ENCODE measurements around the gene JARID2. TPM values are rescaled to one million over a fixed set of nuclear protein-coding genes. Genes with fewer than 3 reads are reported as not detected.
"Not testable (repeated sequence)": the region's sequence is repeated elsewhere in the genome, so short reads cannot be mapped to it uniquely, and the experiment has no call there.

The JARID2 gene
- total RNA-seq, 1 experiment from 2014 or later, result 21.0 TPM

- CTCF ChIA-PET, result interaction anchor here (0.6 to 0.7 kb wide), 2 partner anchors 31 to 40 kb away, joined by 3 read pairs; no protein-coding TSS in a partner anchor
- no peaks in the 10 kb centered on the region for H3K9me3 Mint-ChIP-seq (ENCODE audit: unreplicated experiment)
- no TSS peak for BruUV-seq (replicated peaks)
- peaks cover 10% of the 10 kb centered on the region for H3K36me3 Mint-ChIP-seq (ENCODE audit: insufficient read depth, unreplicated experiment)
- H3K27me3 Mint-ChIP-seq (ENCODE audit: insufficient read depth, unreplicated experiment), result no peaks in the 10 kb centered on the region
- no peak overlapping the region for H3K4me3 Mint-ChIP-seq (ENCODE audit: unreplicated experiment)
- peaks cover 26% of the 10 kb centered on the region for H3K4me1 Mint-ChIP-seq (ENCODE audit: insufficient read depth, unreplicated experiment)
- intact Hi-C loops (cut with micrococcal nuclease), result no loop called here
- POLR2A ChIA-PET, result interaction anchor here (0.6 to 1.3 kb wide), 3 partner anchors 31 to 232 kb away, joined by 3 read pairs; no protein-coding TSS in a partner anchor
- no peak for DNase-seq (ENCODE audit: unreplicated experiment)
- TF ChIP-seq, protein P1, sequence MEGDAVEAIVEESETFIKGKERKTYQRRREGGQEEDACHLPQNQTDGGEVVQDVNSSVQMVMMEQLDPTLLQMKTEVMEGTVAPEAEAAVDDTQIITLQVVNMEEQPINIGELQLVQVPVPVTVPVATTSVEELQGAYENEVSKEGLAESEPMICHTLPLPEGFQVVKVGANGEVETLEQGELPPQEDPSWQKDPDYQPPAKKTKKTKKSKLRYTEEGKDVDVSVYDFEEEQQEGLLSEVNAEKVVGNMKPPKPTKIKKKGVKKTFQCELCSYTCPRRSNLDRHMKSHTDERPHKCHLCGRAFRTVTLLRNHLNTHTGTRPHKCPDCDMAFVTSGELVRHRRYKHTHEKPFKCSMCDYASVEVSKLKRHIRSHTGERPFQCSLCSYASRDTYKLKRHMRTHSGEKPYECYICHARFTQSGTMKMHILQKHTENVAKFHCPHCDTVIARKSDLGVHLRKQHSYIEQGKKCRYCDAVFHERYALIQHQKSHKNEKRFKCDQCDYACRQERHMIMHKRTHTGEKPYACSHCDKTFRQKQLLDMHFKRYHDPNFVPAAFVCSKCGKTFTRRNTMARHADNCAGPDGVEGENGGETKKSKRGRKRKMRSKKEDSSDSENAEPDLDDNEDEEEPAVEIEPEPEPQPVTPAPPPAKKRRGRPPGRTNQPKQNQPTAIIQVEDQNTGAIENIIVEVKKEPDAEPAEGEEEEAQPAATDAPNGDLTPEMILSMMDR (IDR thresholded peaks at IDR 0.05; ENCODE audit: unreplicated experiment), result no peak
- no peak overlapping the region for H3K27ac Mint-ChIP-seq (ENCODE audit: low read depth, unreplicated experiment)
Measured at GRCh38 chr6:15320693-15321092, 74.8 kb downstream of the JARID2 start.

DNA sequence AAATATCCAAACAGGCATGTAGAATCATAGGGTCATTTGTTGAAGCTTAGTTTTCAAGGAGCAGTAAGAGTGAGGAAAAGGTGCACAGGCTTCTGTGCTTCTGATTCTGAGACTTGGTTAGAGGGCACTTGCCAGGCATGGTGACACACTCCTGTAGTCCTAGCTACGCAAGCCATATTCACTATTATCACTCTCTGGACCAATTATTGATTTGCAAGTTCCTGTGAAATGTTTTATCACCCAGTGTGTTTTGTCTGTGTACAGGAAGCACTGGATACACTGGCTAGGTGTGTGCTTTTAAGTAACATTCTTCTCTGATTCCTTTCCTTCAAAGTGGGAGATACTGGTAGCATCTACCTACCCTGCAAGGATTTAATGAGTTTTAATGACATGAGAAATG is 76.3 kb downstream of the JARID2 start:
- no TSS peak for BruUV-seq (replicated peaks)
- Mint-ChIP-seq H3K4me3 (ENCODE audit: unreplicated experiment) (no peak overlapping the region), H3K4me1 (ENCODE audit: insufficient read depth, unreplicated experiment) (peaks cover 30% of the 10 kb centered on the region), H3K27ac (ENCODE audit: low read depth, unreplicated experiment) (peak overlapping the region; percentile 2), H3K27me3 (ENCODE audit: insufficient read depth, unreplicated experiment) (no peaks in the 10 kb centered on the region), H3K36me3 (ENCODE audit: insufficient read depth, unreplicated experiment) (peaks cover 11% of the 10 kb centered on the region), H3K9me3 (ENCODE audit: unreplicated experiment) (no peaks in the 10 kb centered on the region)
- ChIA-PET CTCF (interaction anchor here (0.6 kb wide), 1 partner anchor 168 kb away, joined by 4 read pairs; no protein-coding TSS in a partner anchor), POLR2A (interaction anchor here (0.7 to 1.3 kb wide), 4 partner anchors 49 to 75 kb away, joined by 3 read pairs; no protein-coding TSS in a partner anchor)
- intact Hi-C loops (cut with micrococcal nuclease), result no loop called here
- TF ChIP-seq, protein P1 (IDR thresholded peaks at IDR 0.05; ENCODE audit: unreplicated experiment), result no peak
- DNase-seq (ENCODE audit: unreplicated experiment), result no peak

GRCh38 chr6:15322781-15323536 is 77.1 kb downstream of the JARID2 start:
- Mint-ChIP-seq H3K27ac (ENCODE audit: low read depth, unreplicated experiment) (peak overlapping the region; percentile 2), H3K27me3 (ENCODE audit: insufficient read depth, unreplicated experiment) (no peaks in the 10 kb centered on the region), H3K36me3 (ENCODE audit: insufficient read depth, unreplicated experiment) (peaks cover 16% of the 10 kb centered on the region), H3K9me3 (ENCODE audit: unreplicated experiment) (no peaks in the 10 kb centered on the region), H3K4me3 (ENCODE audit: unreplicated experiment) (peak overlapping the region; percentile 20), H3K4me1 (ENCODE audit: insufficient read depth, unreplicated experiment) (peaks cover 34% of the 10 kb centered on the region)
- CTCF ChIA-PET, result no interaction called here
- TF ChIP-seq, protein P1 (IDR thresholded peaks at IDR 0.05; ENCODE audit: unreplicated experiment), result no peak
- POLR2A ChIA-PET, result interaction anchor here (0.7 to 1.5 kb wide), 4 partner anchors 18 to 76 kb away, joined by 3 read pairs; no protein-coding TSS in a partner anchor
- intact Hi-C loops (cut with micrococcal nuclease), result no loop called here
- no TSS peak for BruUV-seq (replicated peaks)
- DNase-seq (ENCODE audit: unreplicated experiment), result peak; percentile 68

DNA sequence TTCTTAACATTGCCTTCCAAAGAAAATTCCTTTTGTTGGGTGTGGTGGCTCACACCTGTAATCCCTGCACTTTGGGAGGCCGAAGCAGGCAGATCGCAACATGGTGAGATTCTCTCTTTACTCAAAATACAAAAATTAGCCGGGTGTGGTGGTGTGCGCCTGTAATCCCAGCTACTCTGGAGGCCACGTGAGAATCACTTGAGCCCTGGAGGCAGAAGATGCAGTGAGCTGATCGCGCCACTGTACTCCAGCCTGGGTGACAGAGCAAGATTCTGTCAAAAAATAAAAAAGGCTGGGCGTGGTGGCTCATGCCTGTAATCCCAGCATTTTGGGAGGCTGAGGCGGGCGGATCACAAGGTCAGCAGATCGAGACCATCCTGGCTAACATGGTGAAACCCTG is 77.7 kb downstream of the JARID2 start:
- not testable (repeated sequence) for BruUV-seq (replicated peaks)
- POLR2A ChIA-PET, result interaction anchor here (1.0 to 1.5 kb wide), 2 partner anchors 17 to 76 kb away, joined by 3 read pairs; no protein-coding TSS in a partner anchor
- CTCF ChIA-PET, result interaction anchor here (1.0 kb wide), 1 partner anchor 67 kb away, joined by 3 read pairs; no protein-coding TSS in a partner anchor

More for the DNA sequence above, 77.7 kb downstream of the JARID2 start:
- H3K9me3 Mint-ChIP-seq (ENCODE audit: unreplicated experiment); DNase-seq (ENCODE audit: unreplicated experiment); H3K27me3 Mint-ChIP-seq (ENCODE audit: insufficient read depth, unreplicated experiment); H3K4me3 Mint-ChIP-seq (ENCODE audit: unreplicated experiment); intact Hi-C loops (cut with micrococcal nuclease): not testable (repeated sequence)
- H3K27ac Mint-ChIP-seq (ENCODE audit: low read depth, unreplicated experiment), result peak overlapping the region; percentile 2
- peaks cover 14% of the 10 kb centered on the region for H3K36me3 Mint-ChIP-seq (ENCODE audit: insufficient read depth, unreplicated experiment)
- peaks cover 35% of the 10 kb centered on the region for H3K4me1 Mint-ChIP-seq (ENCODE audit: insufficient read depth, unreplicated experiment)
